ENCODE data around the gene RIOK1.
"Not testable (repeated sequence)": the region's sequence is repeated elsewhere in the genome, so short reads cannot be mapped to it uniquely, and the experiment has no call there.

RIOK1 gene

GRCh38 chr6:7441048-7441775, 51.6 kb downstream of the RIOK1 start:
- no peak for DNase-seq (ENCODE audit: low read depth in 2 of 2)

- DNase-seq (ENCODE audit: low read depth in 2 of 2), result no peak
These were observed 52.9 kb downstream of the RIOK1 start for GRCh38 chr6:7442467-7442866.

- no peak for DNase-seq (ENCODE audit: low read depth in 2 of 2)
These were observed 55.5 kb downstream of the RIOK1 start for GRCh38 chr6:7445101-7445500.

GRCh38 chr6:7445885-7446461, 56.4 kb downstream of the RIOK1 start:
- no peak for DNase-seq (ENCODE audit: low read depth in 2 of 2)

- DNase-seq (ENCODE audit: low read depth in 2 of 2), result no peak
These were observed 57.2 kb downstream of the RIOK1 start for GRCh38 chr6:7446619-7447325.

- no peak for DNase-seq (ENCODE audit: low read depth in 2 of 2)
These were observed 58.6 kb downstream of the RIOK1 start for GRCh38 chr6:7448232-7448631.

GRCh38 chr6:7449018-7449417, 59.4 kb downstream of the RIOK1 start:
- no peak for DNase-seq (ENCODE audit: low read depth in 2 of 2)

GRCh38 chr6:7451326-7451725, 61.7 kb downstream of the RIOK1 start:
- DNase-seq (ENCODE audit: low read depth in 2 of 2), result no peak

GRCh38 chr6:7452898-7453297, 63.3 kb downstream of the RIOK1 start:
- DNase-seq (ENCODE audit: low read depth in 2 of 2), result no peak

- DNase-seq (ENCODE audit: low read depth in 2 of 2), result no peak
These were observed 65.2 kb downstream of the RIOK1 start for GRCh38 chr6:7454696-7455358.

GRCh38 chr6:7456302-7456701, 66.7 kb downstream of the RIOK1 start:
- DNase-seq (ENCODE audit: low read depth in 2 of 2), result not testable (repeated sequence)

- no peak for DNase-seq (ENCODE audit: low read depth in 2 of 2)
These were observed 71.8 kb downstream of the RIOK1 start for GRCh38 chr6:7461416-7461815.

GRCh38 chr6:7463785-7464184, 74.2 kb downstream of the RIOK1 start:
- DNase-seq (ENCODE audit: low read depth in 2 of 2), result no peak

GRCh38 chr6:7467007-7467897, 77.6 kb downstream of the RIOK1 start:
- no peak for DNase-seq (ENCODE audit: low read depth in 2 of 2)

All from stimulated activated CD8-positive, alpha-beta memory T cell treated with anti-CD3 and anti-CD28 coated beads, Interleukin-15, amount 100 ng/mL, for 4 hours (primary cell).